ENCODE results near the gene BRWD1.

- no peak for TF ChIP-seq CTCF (IDR thresholded peaks at IDR 0.05)
- no peak for TF ChIP-seq POLR2A (IDR thresholded peaks at IDR 0.05)
Measured at GRCh38 chr21:39152271-39152670, 161.2 kb downstream of the BRWD1 start.
